SK-N-SH (cell line): ENCODE measurements around the gene ZNF563. TPM values are rescaled to one million over a fixed set of nuclear protein-coding genes. Genes with fewer than 3 reads are reported as not detected.
A peak's percentile ranks its signal among the peaks of the same experiment; 100 is the strongest.

Experiments used
- CTCF ChIA-PET: fragments of 300-600, 350-600 bp; formaldehyde crosslinking; extraction: SDS; loops from one replicate; lab custom pipeline; 2021; lab: Yijun Ruan, JAX
- POLR2A ChIA-PET: fragments of 350-600 bp; sonication (Branson Sonifier 250); formaldehyde crosslinking; extraction: SDS; loops from one replicate; lab custom pipeline; 2020; ENCODE audit warnings: antibody characterized with exemption, inconsistent platforms; lab: Yijun Ruan, JAX
- DNase-seq: peaks from one replicate; pipeline ENCODE4 v3.0.0; 2012
- H2AFZ ChIP-seq: fragments of 200-600 bp; sonication (generic); 2 replicates; pipeline ENCODE4 v1.8.1; 2016; ENCODE audit warnings: antibody characterized with exemption, mild to moderate bottlenecking, low read depth
- H3F3A ChIP-seq: fragments of 200-600 bp; sonication (generic); replicated peaks from 2 replicates; pipeline ENCODE3; 2016; ENCODE audit warnings: antibody characterized with exemption, mild to moderate bottlenecking; ENCODE audit not compliant: insufficient read depth
- H3K27ac ChIP-seq, 2 experiments: fragments of 200-500 bp in 1 of 2; fragments of 200-600 bp in 1 of 2; sonication (Bioruptor generic) in 1 of 2; sonication (generic), shearing (Covaris generic) in 1 of 2; 2 replicates each; pipeline versions ENCODE4 v1.5.1 to v1.6.1; 2014 to 2016; ENCODE audit warnings: low read depth in 2 of 2, inconsistent platforms in 1 of 2, low read length in 1 of 2, mild to moderate bottlenecking in 1 of 2, mixed read lengths in 1 of 2
- H3K27me3 ChIP-seq: fragments of 200-600 bp; sonication (generic), shearing (Covaris generic); 2 replicates; pipeline ENCODE4 v1.6.1; 2016; ENCODE audit warnings: mixed run types; ENCODE audit not compliant: insufficient read depth
- H3K36me3 ChIP-seq, 2 experiments: fragments of 200-500 bp in 1 of 2; fragments of 200-600 bp in 1 of 2; sonication (Bioruptor generic) in 1 of 2; sonication (generic) in 1 of 2; replicated peaks in 1 of 2; 2 replicates each; pipeline versions ENCODE3 to v1.5.1; 2014 to 2016; ENCODE audit warnings: low read length in 1 of 2, mild to moderate bottlenecking in 1 of 2; ENCODE audit not compliant: insufficient read depth in 2 of 2, control insufficient read depth in 1 of 2
- H3K4me1 ChIP-seq, 2 experiments: fragments of 200-500 bp in 1 of 2; fragments of 200-600 bp in 1 of 2; sonication (Bioruptor generic) in 1 of 2; sonication (generic), shearing (Covaris generic) in 1 of 2; 2 replicates each; pipeline versions ENCODE4 v1.5.1 to v1.6.1; 2014 to 2016; ENCODE audit warnings: low read depth in 1 of 2, low read length in 1 of 2, mixed run types in 1 of 2; ENCODE audit not compliant: insufficient read depth in 2 of 2, control insufficient read depth in 1 of 2
- H3K4me2 ChIP-seq: fragments of 200-600 bp; sonication (generic), shearing (Covaris generic); 2 replicates; pipeline ENCODE4 v1.6.1; 2017; ENCODE audit warnings: mixed run types
- H3K4me3 ChIP-seq, 2 experiments: fragments of 200-500 bp in 1 of 2; fragments of 200-600 bp in 1 of 2; sonication (Bioruptor generic) in 1 of 2; sonication (generic), shearing (Covaris generic) in 1 of 2; 2 replicates each; pipeline versions ENCODE4 v1.5.1 to v1.8.1; 2014 to 2016; ENCODE audit warnings: low read depth in 2 of 2, inconsistent platforms in 1 of 2, low read length in 1 of 2, mild to moderate bottlenecking in 1 of 2, mixed read lengths in 1 of 2, moderate library complexity in 1 of 2
- H3K79me2 ChIP-seq: fragments of 200-600 bp; sonication (generic); 2 replicates; pipeline ENCODE4 v1.8.1; 2017; ENCODE audit warnings: mild to moderate bottlenecking; ENCODE audit not compliant: insufficient read depth
- H3K9ac ChIP-seq: fragments of 200-600 bp; sonication (generic); 2 replicates; pipeline ENCODE4 v1.6.1; 2017; ENCODE audit warnings: mixed run types
- H3K9me2 ChIP-seq: fragments of 200-600 bp; sonication (generic); 2 replicates; pipeline ENCODE4 v1.6.1; 2017; ENCODE audit warnings: mixed run types
- H3K9me3 ChIP-seq: fragments of 200-600 bp; sonication (generic); 2 replicates; pipeline ENCODE4 v1.6.1; 2017; ENCODE audit warnings: mixed run types, mild to moderate bottlenecking, moderate library complexity
- H4K20me1 ChIP-seq: fragments of 200-600 bp; sonication (generic); 2 replicates; pipeline ENCODE4 v1.6.1; 2017; ENCODE audit warnings: mild to moderate bottlenecking, mixed run types; ENCODE audit not compliant: insufficient read depth
- EP300 ChIP-seq, 2 experiments: IDR thresholded peaks; 2 replicates each; pipeline versions ENCODE4 v1.4.0 to v1.6.1; 2012; ENCODE audit warnings: borderline replicate concordance in 1 of 2, low read depth in 1 of 2, low read length in 1 of 2
- EZH2phosphoT487 ChIP-seq: fragments of 200-600 bp; sonication (generic); IDR thresholded peaks from 2 replicates; pipeline ENCODE4 v1.6.1; 2017; ENCODE audit warnings: low read depth, mixed run types, mild to moderate bottlenecking, antibody characterized with exemption, moderate library complexity, borderline replicate concordance
- FOXM1 ChIP-seq: IDR thresholded peaks from 2 replicates; pipeline ENCODE4 v1.4.0; 2012; ENCODE audit warnings: low read depth, mild to moderate bottlenecking
- GABPA ChIP-seq: IDR thresholded peaks from 2 replicates; pipeline ENCODE4 v1.4.0; 2012; ENCODE audit warnings: low read depth, mild to moderate bottlenecking
- IRF3 ChIP-seq: fragments of 150-350 bp; IDR thresholded peaks from 2 replicates; pipeline ENCODE4 v1.6.1; 2016; ENCODE audit warnings: mild to moderate bottlenecking, low read depth, low read length
- NFIC ChIP-seq: IDR thresholded peaks from 2 replicates; pipeline ENCODE4 v1.4.0; 2012; ENCODE audit warnings: borderline replicate concordance
- PBX3 ChIP-seq: IDR thresholded peaks from 2 replicates; pipeline ENCODE4; 2012
- POLR2AphosphoS5 ChIP-seq: IDR thresholded peaks from 2 replicates; pipeline ENCODE4 v1.6.1; 2012; ENCODE audit warnings: low read depth, low read length
- RAD21 ChIP-seq: IDR thresholded peaks from 2 replicates; pipeline ENCODE4 v1.6.1; 2012; ENCODE audit warnings: mild to moderate bottlenecking, low read length
- RCOR1 ChIP-seq: fragments of 150-350 bp; IDR thresholded peaks from 2 replicates; pipeline ENCODE4 v1.6.1; 2017; ENCODE audit warnings: antibody characterized with exemption, low read length
- RFX5 ChIP-seq: IDR thresholded peaks from 2 replicates; pipeline ENCODE4 v1.6.1; 2012; ENCODE audit warnings: mild to moderate bottlenecking, improper control_type of control experiment, low read length
- RXRA ChIP-seq: IDR thresholded peaks from 2 replicates; pipeline ENCODE4 v1.4.0; 2012; ENCODE audit warnings: low read depth, mild to moderate bottlenecking, borderline replicate concordance
- SIN3A ChIP-seq: IDR thresholded peaks from 2 replicates; pipeline ENCODE4 v1.6.1; 2012; ENCODE audit warnings: low read depth, mild to moderate bottlenecking, low read length, moderate library complexity, borderline replicate concordance
- SMC3 ChIP-seq: IDR thresholded peaks from 2 replicates; pipeline ENCODE4 v1.6.1; 2012; ENCODE audit warnings: low read depth, low read length, improper control_type of control experiment
- TAF1 ChIP-seq: IDR thresholded peaks from 2 replicates; pipeline ENCODE4 v1.6.1; 2012; ENCODE audit warnings: low read depth, mild to moderate bottlenecking, low read length, moderate library complexity, borderline replicate concordance
- TCF12 ChIP-seq: IDR thresholded peaks from 2 replicates; pipeline ENCODE4 v1.4.0; 2012
- TEAD4 ChIP-seq: IDR thresholded peaks from 2 replicates; pipeline ENCODE4 v1.4.0; 2012; ENCODE audit warnings: mild to moderate bottlenecking, borderline replicate concordance; ENCODE audit not compliant: insufficient read depth
- USF1 ChIP-seq: IDR thresholded peaks from 2 replicates; pipeline ENCODE4 v1.4.0; 2012; ENCODE audit warnings: low read depth, borderline replicate concordance
- YY1 ChIP-seq: IDR thresholded peaks from 2 replicates; pipeline ENCODE4 v1.4.0; 2012; ENCODE audit warnings: low read depth, mild to moderate bottlenecking
- ZBTB33 ChIP-seq: IDR thresholded peaks from 2 replicates; pipeline ENCODE4 v1.4.0; 2012; ENCODE audit warnings: low read depth, borderline replicate concordance
- WGBS: methylation state at CpG from one replicate; pipeline ENCODE4 v1.1.6; 2017; ENCODE audit warnings: low lambda C conversion rate; 5-methylcytosine and 5-hydroxymethylcytosine counted together
- polyA plus RNA-seq, 3 experiments: library from polyadenylated mRNA; depleted of rRNA; stranded (reverse); fragments of >200 nt; gene quantifications; 2 replicates each; pipeline ENCODE4 v1.2.3, GENCODE V29; 2012

The ZNF563 gene
- polyA plus RNA-seq, 1 of the 3 experiments (the other 2 are of a cell fraction): 0.99 TPM

GRCh38 chr19:12365236-12366162 lies 32.1 kb upstream of the ZNF563 start, which contains the start of gene ZNF442 (continued):
- TF ChIP-seq PBX3 (peak; percentile 98), NFIC (no peak), RFX5 (no peak; the same call in 1 of the 2 replicates), FOXM1 (no peak), SMC3 (peak; percentile 48), POLR2AphosphoS5 (peak; percentile 81), RAD21 (peak; percentile 56), GABPA (peak; percentile 66)

- H3K27me3 ChIP-seq: no peaks in the 10 kb centered on the region
- no peaks in the 10 kb centered on the region for H3K9me3 ChIP-seq
- no peaks in the 10 kb centered on the region for H3K79me2 ChIP-seq
- 11% methylated on average over 25 of the region's 28 CpGs for WGBS
- ChIA-PET POLR2A (interaction anchor here (1.0 to 1.9 kb wide), 7 partner anchors 31 to 224 kb away, joined by 3 to 15 read pairs (median 5); partner anchors contain the start of genes ZNF20, ZNF44, ZNF443 and ZNF563), CTCF (interaction anchor here (0.6 to 1.4 kb wide), 4 partner anchors 36 to 555 kb away, joined by 3 to 7 read pairs (median 3); partner anchors contain the start of gene ZNF799)
- peak overlapping the region; percentile 76 for H3K4me2 ChIP-seq
- peak; percentile 54 for DNase-seq
- H4K20me1 ChIP-seq: no peaks in the 10 kb centered on the region
- H2AFZ ChIP-seq: peak overlapping the region; percentile 86
- peak overlapping the region; percentile 81 for H3K9ac ChIP-seq
- peaks cover 0 to 3% of the 10 kb centered on the region in 2 experiments for H3K36me3 ChIP-seq
- peak overlapping the region; percentile 78 to 83 for H3K4me3 ChIP-seq
- no peaks in the 10 kb centered on the region; a peak in 1 of 4 replicates for H3K4me1 ChIP-seq
- peak overlapping the region in 1 of 2 experiments; percentile 54; a peak in 1 of 4 replicates for H3K27ac ChIP-seq
- peaks cover 4% of the 10 kb centered on the region for H3F3A ChIP-seq
- no peaks in the 10 kb centered on the region for H3K9me2 ChIP-seq
- no peak for TF ChIP-seq EZH2phosphoT487
- TF ChIP-seq IRF3: no peak
- no peak for TF ChIP-seq EP300 (IDR thresholded peaks at IDR 0.05; ENCODE audit: borderline replicate concordance in 1 of 2, low read depth in 1 of 2, low read length in 1 of 2)
- no peak for TF ChIP-seq ZBTB33
- no peak for TF ChIP-seq TEAD4
- TF ChIP-seq SIN3A: no peak
- TF ChIP-seq FOXM1: no peak
- TF ChIP-seq GABPA: no peak
- TF ChIP-seq PBX3: no peak
- TF ChIP-seq YY1: no peak
- no peak for TF ChIP-seq TAF1
- no peak for TF ChIP-seq USF1
- TF ChIP-seq TCF12: no peak
- no peak for TF ChIP-seq RCOR1
- TF ChIP-seq RXRA: no peak
These were observed 31.2 kb upstream of the ZNF563 start for GRCh38 chr19:12364391-12365235.
